ENCODE results near the gene POU2F2.

The POU2F2 gene

DNA sequence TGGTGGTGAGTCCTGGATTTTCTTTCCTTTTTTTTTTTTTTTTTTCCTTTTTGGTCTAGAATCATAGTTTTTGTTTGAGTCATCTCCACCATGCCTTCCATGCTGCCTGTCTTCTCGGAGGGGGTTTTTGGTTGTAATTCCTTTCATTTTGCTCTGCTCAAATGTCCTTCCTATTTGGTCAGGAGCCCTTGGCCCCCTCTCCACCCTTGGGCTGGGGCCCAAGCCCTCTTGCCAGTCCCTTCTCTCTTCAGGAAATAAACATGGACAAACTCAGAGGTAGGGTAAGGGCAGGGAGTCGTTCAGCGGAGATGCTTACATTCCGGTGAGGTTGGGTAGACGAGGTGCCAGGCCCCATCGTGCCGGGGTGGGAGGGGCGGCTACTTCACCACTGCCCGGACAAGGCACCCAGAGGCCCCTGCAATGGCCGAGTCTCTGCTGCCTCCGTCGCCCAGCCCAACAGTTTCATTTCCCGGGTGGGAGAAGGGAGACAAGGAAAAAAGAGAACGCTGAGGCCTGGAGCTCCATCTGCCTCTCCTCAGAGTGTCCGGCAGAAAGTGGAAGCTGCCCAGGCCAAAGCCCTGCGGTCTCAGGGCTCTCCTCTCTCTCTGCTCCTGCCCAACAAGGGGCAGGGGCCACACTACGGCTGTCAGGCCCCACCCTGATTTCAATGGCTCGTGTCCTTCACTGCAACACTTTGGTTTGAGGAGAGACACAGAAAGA is 43.6 kb downstream of the POU2F2 start:
- FAIRE-seq: no peak

DNA sequence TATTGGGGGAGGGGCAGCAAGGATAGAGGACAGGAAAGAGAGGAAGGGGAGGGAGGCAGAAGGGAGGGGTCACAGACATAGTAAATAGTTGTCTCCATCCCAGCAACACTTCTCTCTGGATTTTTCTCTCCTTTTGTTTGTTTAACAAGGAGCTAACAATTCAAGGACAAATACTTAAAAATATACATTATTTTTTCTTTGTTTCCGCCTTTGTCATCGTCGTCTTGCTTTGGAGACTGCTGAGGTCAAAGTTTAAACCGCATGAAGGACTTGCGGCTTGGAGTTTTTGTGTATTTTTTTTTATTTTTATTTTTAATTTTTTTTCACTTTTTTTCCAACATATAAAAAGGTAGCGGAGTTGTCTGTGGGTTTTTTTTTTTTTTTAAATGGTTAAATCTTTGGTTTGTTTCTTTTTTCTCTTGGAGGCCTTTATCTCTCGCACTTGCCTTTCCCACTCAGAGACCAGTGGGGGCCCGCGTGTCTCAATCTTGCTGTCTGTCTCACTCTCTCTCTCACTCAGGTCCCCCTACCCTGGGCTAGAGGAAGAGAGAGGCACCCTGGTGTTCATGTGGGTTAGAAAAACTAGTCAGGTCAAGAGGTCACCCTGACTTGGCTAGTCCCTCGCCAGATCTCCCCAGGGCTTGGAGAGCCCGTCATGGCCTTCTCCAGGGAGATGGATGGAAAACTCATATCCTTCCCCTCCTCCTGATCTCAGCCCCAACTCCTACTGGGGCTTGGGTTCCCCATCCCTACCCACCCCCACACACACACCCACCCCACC is 45.3 kb downstream of the POU2F2 start:
- TF ChIP-seq, protein P1, sequence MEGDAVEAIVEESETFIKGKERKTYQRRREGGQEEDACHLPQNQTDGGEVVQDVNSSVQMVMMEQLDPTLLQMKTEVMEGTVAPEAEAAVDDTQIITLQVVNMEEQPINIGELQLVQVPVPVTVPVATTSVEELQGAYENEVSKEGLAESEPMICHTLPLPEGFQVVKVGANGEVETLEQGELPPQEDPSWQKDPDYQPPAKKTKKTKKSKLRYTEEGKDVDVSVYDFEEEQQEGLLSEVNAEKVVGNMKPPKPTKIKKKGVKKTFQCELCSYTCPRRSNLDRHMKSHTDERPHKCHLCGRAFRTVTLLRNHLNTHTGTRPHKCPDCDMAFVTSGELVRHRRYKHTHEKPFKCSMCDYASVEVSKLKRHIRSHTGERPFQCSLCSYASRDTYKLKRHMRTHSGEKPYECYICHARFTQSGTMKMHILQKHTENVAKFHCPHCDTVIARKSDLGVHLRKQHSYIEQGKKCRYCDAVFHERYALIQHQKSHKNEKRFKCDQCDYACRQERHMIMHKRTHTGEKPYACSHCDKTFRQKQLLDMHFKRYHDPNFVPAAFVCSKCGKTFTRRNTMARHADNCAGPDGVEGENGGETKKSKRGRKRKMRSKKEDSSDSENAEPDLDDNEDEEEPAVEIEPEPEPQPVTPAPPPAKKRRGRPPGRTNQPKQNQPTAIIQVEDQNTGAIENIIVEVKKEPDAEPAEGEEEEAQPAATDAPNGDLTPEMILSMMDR (IDR thresholded peaks at IDR 0.05; ENCODE audit: insufficient read depth, missing control alignments): no peak
- FAIRE-seq: no peak
- no peak for DNase-seq (ENCODE audit: insufficient read length, low spot score)

More for the DNA sequence above, 43.6 kb downstream of the POU2F2 start:
- TF ChIP-seq, protein P1 (IDR thresholded peaks at IDR 0.05; ENCODE audit: insufficient read depth, missing control alignments): no peak
- DNase-seq (ENCODE audit: insufficient read length, low spot score): no peak

DNA sequence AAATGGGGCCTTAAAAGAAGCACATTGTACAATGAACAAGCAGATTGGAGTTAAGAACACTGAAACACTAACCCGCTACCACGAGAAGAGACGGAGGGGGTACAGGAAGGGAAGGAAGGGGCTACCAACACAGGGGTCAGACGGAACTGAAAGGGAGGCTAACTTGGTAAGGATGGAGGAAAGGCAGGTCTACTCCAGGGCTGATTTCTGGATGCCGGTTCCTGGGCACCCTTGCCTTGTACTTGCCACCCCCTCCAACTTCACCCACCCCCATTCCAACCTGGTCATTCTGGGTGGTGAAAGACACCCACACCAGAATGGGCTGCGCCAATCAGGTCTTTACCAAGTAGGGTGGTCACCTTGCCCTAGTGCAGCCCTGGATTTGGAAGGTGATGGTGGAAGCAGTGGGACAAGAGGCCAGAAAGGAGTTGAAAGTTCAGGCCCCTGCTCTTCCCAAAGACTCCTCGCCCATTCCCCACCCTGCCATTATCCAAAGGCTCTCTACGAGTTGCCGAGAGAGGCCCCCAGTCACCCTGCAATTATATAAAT is 46.0 kb downstream of the POU2F2 start:
- TF ChIP-seq, protein P1 (IDR thresholded peaks at IDR 0.05; ENCODE audit: insufficient read depth, missing control alignments): no peak
- no peak for DNase-seq (ENCODE audit: insufficient read length, low spot score)
- no peak for FAIRE-seq

DNA sequence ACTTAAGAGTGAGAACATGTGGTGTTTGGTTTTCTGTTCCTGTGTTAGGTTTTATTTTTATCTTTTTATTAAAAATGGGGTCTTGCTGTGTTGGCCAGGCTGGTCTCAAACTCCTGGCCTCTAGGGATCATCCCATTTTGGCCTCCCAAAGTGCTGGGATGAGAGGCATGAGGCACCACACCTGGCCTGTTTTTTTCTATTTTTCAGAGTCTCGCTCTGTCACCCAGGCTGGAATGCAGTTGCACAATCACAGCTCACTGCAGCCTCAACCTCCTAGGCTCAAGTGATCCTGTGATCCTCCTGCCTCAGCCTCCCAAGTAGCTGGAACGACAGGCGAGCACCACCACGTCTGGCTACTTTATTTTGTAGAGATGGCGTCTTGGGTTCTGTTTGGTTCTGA is 48.7 kb downstream of the POU2F2 start:
- no peak for DNase-seq (ENCODE audit: insufficient read length, low spot score)
- FAIRE-seq: no peak
- TF ChIP-seq, protein P1 (IDR thresholded peaks at IDR 0.05; ENCODE audit: insufficient read depth, missing control alignments): no peak

DNA sequence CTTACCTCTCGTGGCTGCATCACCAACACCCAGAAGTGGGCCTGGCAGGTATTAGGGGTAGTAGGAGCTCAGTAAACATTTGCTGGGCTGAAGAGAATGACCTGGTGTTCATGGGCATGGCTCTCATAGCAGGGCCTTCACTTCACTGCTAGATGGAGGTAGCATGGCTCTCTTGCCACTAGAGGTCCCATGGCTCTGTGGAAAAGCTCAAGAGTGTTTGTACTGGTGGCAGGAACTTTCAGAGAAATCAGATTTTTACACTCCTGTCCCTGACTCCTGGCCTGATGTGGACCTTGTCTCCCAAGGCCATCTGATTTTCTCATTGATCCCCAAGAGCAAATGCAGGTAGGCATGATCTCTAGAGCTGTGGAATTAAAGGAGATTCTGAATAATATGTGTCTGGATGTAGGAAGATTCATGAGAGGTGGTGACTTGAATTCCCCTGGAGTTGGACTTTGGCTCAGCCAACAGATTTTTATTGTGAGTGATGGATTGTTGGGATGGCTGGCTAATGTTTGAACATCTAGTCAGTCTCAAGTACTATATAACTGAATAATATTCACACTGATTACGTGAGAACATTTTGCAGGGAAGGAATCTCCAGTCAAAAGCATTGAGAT is 50.6 kb downstream of the POU2F2 start:
- FAIRE-seq: no peak

DNA sequence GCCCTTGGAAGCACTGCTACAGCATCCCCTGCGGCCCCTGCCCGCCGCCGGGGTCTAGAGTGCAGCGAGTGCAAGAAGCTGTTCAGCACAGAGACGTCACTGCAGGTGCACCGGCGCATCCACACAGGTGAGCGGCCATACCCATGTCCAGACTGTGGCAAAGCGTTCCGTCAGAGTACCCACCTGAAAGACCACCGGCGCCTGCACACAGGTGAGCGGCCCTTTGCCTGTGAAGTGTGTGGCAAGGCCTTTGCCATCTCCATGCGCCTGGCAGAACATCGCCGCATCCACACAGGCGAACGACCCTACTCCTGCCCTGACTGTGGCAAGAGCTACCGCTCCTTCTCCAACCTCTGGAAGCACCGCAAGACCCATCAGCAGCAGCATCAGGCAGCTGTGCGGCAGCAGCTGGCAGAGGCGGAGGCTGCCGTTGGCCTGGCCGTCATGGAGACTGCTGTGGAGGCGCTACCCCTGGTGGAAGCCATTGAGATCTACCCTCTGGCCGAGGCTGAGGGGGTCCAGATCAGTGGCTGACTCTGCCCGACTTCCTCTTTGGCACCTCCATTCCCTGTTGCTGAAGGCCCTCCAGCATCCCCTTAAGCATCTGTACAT is 51.4 kb downstream of the POU2F2 start:
- TF ChIP-seq, protein P1 (IDR thresholded peaks at IDR 0.05; ENCODE audit: insufficient read depth, missing control alignments): no peak
- FAIRE-seq (no peak), DNase-seq (ENCODE audit: insufficient read length, low spot score) (no peak)

More for the DNA sequence above, 50.6 kb downstream of the POU2F2 start:
- TF ChIP-seq, protein P1 (IDR thresholded peaks at IDR 0.05; ENCODE audit: insufficient read depth, missing control alignments): peak; percentile 43
- no peak for DNase-seq (ENCODE audit: insufficient read length, low spot score)

All from D721Med (cell line).